Body of pancreas (tissue), 4 donors: ENCODE measurements around the gene MTM1.

ENCODE experiments used
- CTCF ChIP-seq, 7 experiments: fragments of 450-650 bp in 4 of 7; fragments of 200-600 bp in 3 of 7; sonication (generic) in 3 of 7; IDR thresholded peaks; one replicate each; pipeline ENCODE4 v1.5.1; 2016 to 2019; ENCODE audit warnings: antibody characterized with exemption in 7 of 7
- POLR2A ChIP-seq, 3 donors: fragments of 450-650 bp; IDR thresholded peaks; one replicate each; pipeline ENCODE4 v1.6.1; 2016; ENCODE audit warnings: antibody characterized with exemption in 3 of 3, mild to moderate bottlenecking in 2 of 3

- TF ChIP-seq CTCF (IDR thresholded peaks at IDR 0.05) (no peak), POLR2A (IDR thresholded peaks at IDR 0.05) (no peak)
Observed at GRCh38 chrX:150649096-150649870, 80.9 kb downstream of the MTM1 start.
